Adrenal gland (tissue), 12 donors: ENCODE results near the gene EYS. TPM values are rescaled to one million over a fixed set of nuclear protein-coding genes. Genes with fewer than 3 reads are reported as not detected.

Experiments
- DNase-seq, 7 donors: peaks; one replicate each; pipeline ENCODE4 v3.0.0-alpha.2; 2019 to 2020
- H3K27ac ChIP-seq, 5 donors: fragments of 200-600 bp; sonication (generic) in 4 of 5; 1 replicate in 3 of 5; 2 replicates in 2 of 5; pipeline versions ENCODE4 v1.5.1 to v1.8.0; 2016 to 2020; ENCODE audit warnings: mild to moderate bottlenecking in 1 of 5
- H3K27me3 ChIP-seq: fragments of 200-600 bp; 2 replicates; pipeline ENCODE4 v1.8.0; 2021
- H3K36me3 ChIP-seq, 2 donors: fragments of 200-600 bp; replicated peaks in 1 of 2; 1 replicate in 1 of 2; 2 replicates in 1 of 2; pipeline versions ENCODE4 v1.5.1 to v1.8.0; 2018 to 2022
- H3K4me1 ChIP-seq, 2 donors: fragments of 200-600 bp; replicated peaks in 1 of 2; 1 replicate in 1 of 2; 2 replicates in 1 of 2; pipeline versions ENCODE4 v1.5.1 to v1.8.0; 2018 to 2021
- H3K4me3 ChIP-seq, 4 donors: fragments of 200-600 bp; sonication (generic) in 3 of 4; one replicate each; pipeline ENCODE4 v1.5.1; 2016 to 2018
- H3K9me3 ChIP-seq, 3 donors: fragments of 200-600 bp; sonication (generic) in 1 of 3; replicated peaks in 1 of 3; 1 replicate in 2 of 3; 2 replicates in 1 of 3; pipeline versions ENCODE4 v1.5.1 to v1.8.0; 2016 to 2021
- POLR2A ChIP-seq, 2 donors: fragments of 450-650 bp; IDR thresholded peaks; one replicate each; pipeline ENCODE4 v1.6.1; 2017; ENCODE audit warnings: antibody characterized with exemption in 2 of 2, mild to moderate bottlenecking in 2 of 2, moderate library complexity in 1 of 2
- WGBS, 4 donors: extraction: QIAGEN DNeasy Blood & Tissue Kit in 2 of 4; methylation state at CpG; one replicate each; pipeline versions ENCODE4 v1.1.5 to v1.1.7; 2013 to 2017; 5-methylcytosine and 5-hydroxymethylcytosine counted together
- intact Hi-C, 2 donors: fragments of 100-400 bp; cut with DNase I; formaldehyde crosslinking; loops; one replicate each; pipeline versions ENCODE4 v1.14.1 to v1.15.0; 2022 to 2023
- polyA plus RNA-seq, 3 donors: library from polyadenylated mRNA; stranded (reverse); fragments of 200-250 nt in 2 of 3; fragments of 350-450 nt in 1 of 3; fragmentation: Illumina TruSeq in 1 of 3; extraction: RNeasy Lipid Tissue Mini Kit (QIAGEN cat#74804) in 1 of 3; gene quantifications; one replicate each; pipeline ENCODE4 v1.2.3, GENCODE V29; 2013 to 2014
- total RNA-seq, 9 donors: library from RNA; depleted of rRNA in 4 of 9; stranded (reverse); fragments of >200 nt in 4 of 9; fragments of 120-200 nt in 1 of 9; fragmentation: NEBNext Ultra II Directional in 1 of 9; extraction: Animal tissue kit (Norgen Biotek cat#: 25700) in 1 of 9; gene quantifications; one replicate each; pipeline versions ENCODE4 v1.1.0 to v1.2.4, GENCODE V29; 2013 to 2023
- TF ChIP-seq, protein P1 (sequence below), 6 experiments: fragments of 450-650 bp in 4 of 6; fragments of 200-600 bp in 2 of 6; sonication (generic) in 1 of 6; IDR thresholded peaks; 1 replicate in 5 of 6; 2 replicates in 1 of 6; pipeline versions ENCODE4 v1.5.1 to v1.8.0; 2016 to 2021; ENCODE audit warnings: antibody characterized with exemption in 6 of 6, mild to moderate bottlenecking in 2 of 6, moderate library complexity in 1 of 6
- donor health status: healthy with polysubstance abuse.
- donor health status: Bipolar disorder and iron deficiency.
- donor health status: DM: yes; HTN: yes; CAD: no.
- donor health status: DM: no; HTN: no; CAD: no.
- donor health status: DM: no; HTN: no; CAD: no.
- donor health status: DM: yes; HTN: yes; CAD: no.

EYS gene
- total and polyA plus RNA-seq, 12 donors: 0.03 to 3.1 (median 0.18) TPM; not detected in 7

DNA sequence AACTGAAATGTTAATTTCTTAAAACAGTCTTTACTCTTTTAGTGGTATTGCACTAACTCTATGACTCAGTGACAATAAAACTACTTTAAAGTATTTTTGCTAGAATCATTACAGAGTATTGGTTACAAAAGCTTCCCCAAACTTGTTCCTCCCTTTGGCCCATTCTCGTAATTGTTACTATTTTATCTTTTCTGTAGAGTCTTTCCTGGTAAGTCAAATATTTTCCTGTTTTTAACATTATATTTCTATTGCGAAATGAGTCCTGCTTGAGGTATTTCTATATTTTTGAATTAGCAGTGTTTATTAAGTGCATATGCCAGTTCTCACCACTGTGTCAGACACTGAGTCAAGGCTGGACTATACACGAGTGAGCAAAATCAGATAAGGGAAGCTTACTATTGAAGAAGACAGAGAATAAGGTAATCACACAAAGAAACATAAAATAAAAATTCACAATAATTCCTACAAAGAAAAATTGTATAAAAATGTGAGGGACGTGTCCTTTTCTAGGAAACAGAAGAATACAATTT lies 970.5 kb downstream of the EYS start:
- WGBS, 4 donors: 47 to 59% (median 52%) methylated on average over 4 of the region's 4 CpGs
- Histone ChIP-seq H3K27ac (no peak overlapping the region), H3K36me3 (no peaks in the 10 kb centered on the region), H3K4me3 (no peak overlapping the region), H3K27me3 (no peaks in the 10 kb centered on the region), H3K4me1 (no peaks in the 10 kb centered on the region), H3K9me3 (no peaks in the 10 kb centered on the region)
- TF ChIP-seq, protein P1, sequence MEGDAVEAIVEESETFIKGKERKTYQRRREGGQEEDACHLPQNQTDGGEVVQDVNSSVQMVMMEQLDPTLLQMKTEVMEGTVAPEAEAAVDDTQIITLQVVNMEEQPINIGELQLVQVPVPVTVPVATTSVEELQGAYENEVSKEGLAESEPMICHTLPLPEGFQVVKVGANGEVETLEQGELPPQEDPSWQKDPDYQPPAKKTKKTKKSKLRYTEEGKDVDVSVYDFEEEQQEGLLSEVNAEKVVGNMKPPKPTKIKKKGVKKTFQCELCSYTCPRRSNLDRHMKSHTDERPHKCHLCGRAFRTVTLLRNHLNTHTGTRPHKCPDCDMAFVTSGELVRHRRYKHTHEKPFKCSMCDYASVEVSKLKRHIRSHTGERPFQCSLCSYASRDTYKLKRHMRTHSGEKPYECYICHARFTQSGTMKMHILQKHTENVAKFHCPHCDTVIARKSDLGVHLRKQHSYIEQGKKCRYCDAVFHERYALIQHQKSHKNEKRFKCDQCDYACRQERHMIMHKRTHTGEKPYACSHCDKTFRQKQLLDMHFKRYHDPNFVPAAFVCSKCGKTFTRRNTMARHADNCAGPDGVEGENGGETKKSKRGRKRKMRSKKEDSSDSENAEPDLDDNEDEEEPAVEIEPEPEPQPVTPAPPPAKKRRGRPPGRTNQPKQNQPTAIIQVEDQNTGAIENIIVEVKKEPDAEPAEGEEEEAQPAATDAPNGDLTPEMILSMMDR (IDR thresholded peaks at IDR 0.05): no peak
- no peak for TF ChIP-seq POLR2A (IDR thresholded peaks at IDR 0.05)
- DNase-seq: no peak
- intact Hi-C loops: no loop called here

DNA sequence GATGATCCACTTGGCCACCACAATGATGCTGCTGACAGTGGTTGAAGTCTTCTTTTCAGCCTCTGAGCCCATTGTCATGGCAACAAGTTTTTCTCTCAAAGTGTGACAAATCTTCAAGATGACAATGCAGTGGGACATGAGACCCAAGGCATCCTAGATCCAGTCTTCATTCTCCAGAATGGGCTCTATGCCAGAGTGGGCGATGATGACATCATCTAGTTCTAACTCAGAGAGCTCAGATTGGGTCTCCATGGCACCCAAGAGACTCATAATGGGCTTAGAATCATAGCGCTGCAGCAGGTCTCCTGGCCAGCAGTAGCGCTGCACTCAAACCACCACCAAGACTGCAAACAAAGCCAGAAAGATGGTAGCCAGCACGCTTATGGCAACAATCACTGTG lies 973.6 kb downstream of the EYS start:
- Histone ChIP-seq H3K9me3 (no peaks in the 10 kb centered on the region), H3K27me3 (no peaks in the 10 kb centered on the region), H3K36me3 (no peaks in the 10 kb centered on the region), H3K4me3 (no peak overlapping the region), H3K4me1 (no peaks in the 10 kb centered on the region), H3K27ac (no peak overlapping the region)
- TF ChIP-seq, protein P1 (IDR thresholded peaks at IDR 0.05): no peak
- no peak for TF ChIP-seq POLR2A (IDR thresholded peaks at IDR 0.05)
- no peak for DNase-seq
- intact Hi-C loops: no loop called here
- WGBS, 4 donors: 85 to 93% (median 90%) methylated on average over 4 of the region's 4 CpGs

DNA sequence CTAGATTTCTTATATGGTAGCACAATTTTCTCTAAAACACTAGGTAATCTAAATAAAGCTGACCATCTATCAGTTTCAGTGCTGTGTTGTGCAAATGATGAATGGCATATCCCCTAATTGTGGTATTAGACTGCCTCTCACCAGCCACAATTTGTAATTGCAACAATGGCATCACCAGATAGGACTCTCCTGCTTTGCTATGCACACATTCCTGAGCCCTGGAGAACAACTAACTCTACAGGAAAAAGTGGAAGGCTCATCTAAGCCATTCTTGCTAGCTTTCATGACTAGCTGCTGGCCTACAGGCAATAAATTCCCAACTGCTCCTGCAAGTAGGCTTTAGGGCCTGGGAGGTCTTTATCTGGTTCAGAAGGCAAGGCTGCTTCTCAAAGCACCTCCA lies 974.1 kb downstream of the EYS start:
- no peaks in the 10 kb centered on the region for H3K36me3 ChIP-seq
- H3K9me3 ChIP-seq: no peaks in the 10 kb centered on the region
- intact Hi-C loops: no loop called here
- H3K27ac ChIP-seq: no peak overlapping the region
- TF ChIP-seq POLR2A (IDR thresholded peaks at IDR 0.05): no peak
- TF ChIP-seq, protein P1 (IDR thresholded peaks at IDR 0.05): no peak
- no peaks in the 10 kb centered on the region for H3K27me3 ChIP-seq
- DNase-seq: no peak
- no peaks in the 10 kb centered on the region for H3K4me1 ChIP-seq
- no peak overlapping the region for H3K4me3 ChIP-seq

DNA sequence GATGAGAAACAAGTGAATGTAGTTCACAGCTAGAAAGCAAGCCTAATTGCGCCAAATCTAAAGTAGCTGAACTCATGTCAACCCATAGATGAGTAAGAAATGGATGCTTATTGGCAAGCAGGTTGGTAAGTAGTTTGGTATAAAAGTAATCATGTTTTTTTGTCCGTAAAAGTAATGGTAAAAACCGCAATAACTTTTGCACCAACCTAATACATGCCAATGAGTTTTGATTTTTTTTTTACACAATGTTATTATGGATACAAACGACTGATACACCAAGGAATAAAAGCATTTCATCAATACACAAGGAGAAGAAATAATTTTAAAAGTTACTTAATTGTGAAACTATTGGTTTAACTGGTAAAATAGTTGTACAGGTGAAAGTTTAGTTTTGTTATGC lies 977.5 kb downstream of the EYS start:
- 73 to 77% (median 74%) methylated on average over 4 of the region's 4 CpGs for WGBS, 4 donors
- H3K36me3 ChIP-seq: no peaks in the 10 kb centered on the region
- H3K4me3 ChIP-seq: no peak overlapping the region
- intact Hi-C loops: no loop called here
- TF ChIP-seq, protein P1 (IDR thresholded peaks at IDR 0.05): no peak
- no peak for TF ChIP-seq POLR2A (IDR thresholded peaks at IDR 0.05)
- no peak for DNase-seq
- H3K27ac ChIP-seq: no peak overlapping the region
- no peaks in the 10 kb centered on the region for H3K4me1 ChIP-seq
- no peaks in the 10 kb centered on the region for H3K9me3 ChIP-seq
- H3K27me3 ChIP-seq: no peaks in the 10 kb centered on the region
